ELF-1 (cell line): ENCODE results near the gene MCF2.

Experiments used
- DNase-seq: peaks from one replicate; pipeline ENCODE4 v3.0.0-alpha.2; 2016; ENCODE audit warnings: low read depth, low spot score

The MCF2 gene

GRCh38 chrX:139585613-139586012 lies 122.4 kb downstream of the MCF2 start:
- DNase-seq, result no peak

DNA sequence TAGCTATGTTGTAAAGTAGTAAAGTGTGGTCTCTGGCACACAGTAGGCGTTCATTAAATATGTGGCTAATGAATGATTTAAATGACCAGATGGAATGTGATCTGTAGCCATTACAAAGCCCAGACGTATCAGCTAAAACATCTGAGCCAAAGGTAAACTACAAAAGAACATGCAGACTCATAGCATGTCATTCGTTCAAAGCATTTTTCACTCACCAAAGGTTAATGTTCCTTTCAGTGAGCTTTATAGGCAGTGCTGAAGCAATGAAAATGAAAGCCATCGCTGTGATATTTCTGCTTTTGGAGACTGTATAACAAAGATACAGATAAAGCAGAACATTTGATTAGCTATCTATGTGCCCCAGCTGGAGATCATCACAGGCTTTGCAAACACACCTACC lies 126.9 kb downstream of the MCF2 start:
- DNase-seq, result no peak

DNA sequence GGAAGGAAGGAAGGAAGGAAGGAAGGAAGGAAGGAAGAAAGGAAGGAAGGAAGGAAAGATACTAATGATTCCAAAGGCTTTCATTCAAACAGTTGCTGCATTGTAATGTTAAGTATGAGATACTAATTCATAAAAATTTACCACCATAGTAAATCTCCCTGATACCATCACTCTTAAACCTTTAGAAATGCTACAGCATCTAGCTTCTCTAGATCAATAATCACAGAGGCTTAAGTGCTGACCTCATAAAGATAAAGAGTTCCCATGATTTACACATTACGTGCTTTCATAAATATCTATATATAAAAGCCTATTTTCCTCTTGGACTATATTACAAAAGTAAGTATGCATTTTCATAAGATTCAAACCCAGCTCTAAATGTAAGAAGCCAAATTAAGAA lies 141.0 kb downstream of the MCF2 start:
- no peak for DNase-seq

- DNase-seq, result no peak
Measured at GRCh38 chrX:139563251-139563650, 144.7 kb downstream of the MCF2 start.

DNA sequence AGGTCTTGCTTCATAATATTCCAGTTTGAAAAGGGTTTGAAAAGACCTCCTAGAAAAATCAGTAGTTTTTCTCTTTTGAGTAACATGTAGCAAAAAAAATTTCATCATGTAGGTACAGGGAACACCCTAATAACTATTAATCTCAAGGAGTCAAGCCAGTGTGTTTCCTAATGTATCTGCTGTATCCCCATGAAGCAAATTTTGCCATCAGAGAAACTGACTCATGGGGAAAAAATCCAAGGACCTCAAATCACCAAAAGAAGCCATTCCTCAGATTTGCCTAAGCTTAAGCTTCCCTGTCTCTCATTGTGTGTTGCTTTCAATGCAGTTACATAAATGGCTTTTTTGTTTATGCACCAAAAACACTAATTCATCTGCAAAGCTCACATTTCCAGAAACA lies 147.7 kb downstream of the MCF2 start:
- DNase-seq, result no peak

DNA sequence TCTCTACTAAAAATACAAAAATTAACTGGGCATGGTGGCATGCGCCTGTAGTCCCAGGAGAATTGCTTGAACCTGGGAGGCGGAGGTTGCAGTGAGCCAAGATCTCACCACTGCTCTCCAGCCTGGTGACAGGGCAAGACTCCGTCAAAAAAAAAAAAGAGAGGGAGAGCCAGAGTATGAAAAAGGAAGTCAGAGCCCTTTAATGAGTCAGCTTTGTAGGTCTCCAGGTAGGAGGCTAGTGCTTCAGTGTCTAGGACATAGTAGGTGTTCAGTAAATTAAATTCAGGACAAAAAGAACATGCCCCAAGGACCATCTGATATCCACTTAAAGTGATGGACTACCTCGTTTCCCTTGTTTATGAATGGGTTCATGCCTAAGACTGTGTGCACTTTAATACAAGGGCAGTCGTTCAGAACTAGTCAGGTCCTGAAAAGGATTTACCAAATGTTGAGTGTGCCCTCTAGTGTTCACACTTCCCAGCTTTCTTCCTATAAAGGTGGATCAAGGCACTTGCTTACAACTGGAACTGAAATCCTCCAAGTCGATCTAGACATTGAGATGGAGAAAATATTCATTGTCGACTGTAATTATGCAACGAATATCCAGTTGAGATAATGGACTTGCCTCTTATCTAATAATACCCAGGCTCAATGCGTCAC lies 148.5 kb downstream of the MCF2 start:
- DNase-seq, result peak; percentile 55

GRCh38 chrX:139554991-139555675 lies 152.8 kb downstream of the MCF2 start:
- DNase-seq, result no peak

- no peak for DNase-seq
Measured at GRCh38 chrX:139554376-139554775, 153.6 kb downstream of the MCF2 start.

DNA sequence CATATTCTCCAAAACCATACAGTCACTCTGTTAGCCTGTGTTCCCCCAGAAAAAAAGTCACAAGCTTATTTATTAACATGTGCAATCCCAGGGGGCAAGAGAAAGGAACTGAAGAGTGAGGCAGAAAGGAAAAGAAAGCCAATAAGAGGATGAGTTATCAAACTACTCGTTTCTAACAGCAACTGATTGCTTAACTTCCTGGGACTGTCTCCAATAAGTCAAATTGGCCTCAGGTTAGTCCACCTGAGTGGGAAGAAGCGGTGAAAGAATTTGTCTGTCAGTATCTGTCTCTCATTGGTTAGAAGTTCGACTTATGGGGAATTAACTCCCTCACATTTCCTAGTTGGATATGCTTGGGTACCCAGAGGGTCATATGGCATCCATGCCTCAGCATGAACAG lies 163.4 kb downstream of the MCF2 start:
- no peak for DNase-seq

DNA sequence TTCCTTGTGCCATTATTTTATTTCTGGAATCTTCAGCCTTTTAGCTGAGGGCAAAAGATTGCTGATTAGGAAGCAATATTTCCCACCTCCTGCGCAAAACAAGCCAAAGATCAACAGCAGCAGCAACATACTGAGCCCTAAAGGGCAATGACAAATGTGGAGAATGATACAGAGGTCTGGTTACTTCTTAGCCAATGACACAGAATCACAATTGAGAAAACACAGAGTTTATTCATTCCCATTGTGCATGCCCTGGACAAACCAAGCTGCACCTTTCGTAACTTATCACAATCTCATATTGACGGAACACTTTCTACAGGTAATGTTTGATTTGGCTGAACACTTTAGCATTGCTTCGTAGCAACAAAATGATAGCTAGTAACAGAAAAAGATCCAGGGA lies 164.0 kb downstream of the MCF2 start:
- DNase-seq, result no peak

DNA sequence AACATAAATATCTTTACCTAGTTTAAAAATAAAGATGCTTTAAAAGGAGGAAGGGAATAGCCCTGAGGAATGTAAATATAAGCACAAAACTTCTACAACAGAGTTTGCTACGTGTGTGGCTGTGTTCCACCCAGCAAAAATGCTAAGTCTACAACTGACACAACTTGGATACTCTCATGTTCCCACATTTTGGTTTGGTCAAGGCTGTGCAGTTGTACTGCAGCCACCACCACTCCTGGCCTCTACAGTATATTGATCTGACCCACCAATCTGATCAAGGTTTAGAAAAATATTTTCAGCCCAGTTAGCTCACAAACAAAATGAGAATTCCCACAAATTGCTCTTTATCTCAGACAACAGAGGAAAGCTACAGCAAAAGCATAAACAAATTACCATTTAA lies 165.3 kb downstream of the MCF2 start:
- no peak for DNase-seq

- no peak for DNase-seq
Measured at GRCh38 chrX:139538907-139539790, 168.8 kb downstream of the MCF2 start.

GRCh38 chrX:139533444-139533843 lies 174.5 kb downstream of the MCF2 start:
- no peak for DNase-seq

DNA sequence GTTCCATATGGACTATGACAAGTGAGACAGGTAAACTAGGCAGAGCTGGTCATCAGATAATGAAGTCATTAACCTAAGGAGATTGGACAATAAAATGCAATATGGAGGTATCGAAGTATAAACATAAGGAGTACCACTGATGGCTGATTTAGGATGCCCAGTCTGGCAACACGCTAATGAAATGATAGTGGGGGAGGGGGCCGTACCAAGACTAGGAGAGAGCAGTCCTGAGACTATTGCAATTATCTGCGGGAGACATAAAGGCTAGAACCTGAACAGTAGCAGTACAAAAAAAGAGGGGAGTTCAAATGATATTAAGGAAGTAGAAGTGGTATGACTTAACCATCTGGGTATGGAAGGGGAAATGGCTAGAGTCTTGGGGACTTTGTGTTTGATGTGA lies 175.1 kb downstream of the MCF2 start:
- no peak for DNase-seq
